ENCODE results near the gene VPS16.

Gene VPS16

GRCh38 chr20:2909953-2910352 lies 69.4 kb downstream of the VPS16 start:
- Histone ChIP-seq H3K27ac (no peak overlapping the region), H3K4me1 (ENCODE audit: control insufficient read depth in 1 of 2, insufficient read depth in 1 of 2, low read depth in 1 of 2, low read length in 1 of 2) (no peaks in the 10 kb centered on the region), H3K36me3 (no peaks in the 10 kb centered on the region), H3K27me3 (no peaks in the 10 kb centered on the region), H3K9me3 (no peaks in the 10 kb centered on the region), H3K4me3 (ENCODE audit: low read depth in 1 of 2, low read length in 1 of 2) (no peak overlapping the region)
- TF ChIP-seq CTCF (IDR thresholded peaks at IDR 0.05): no peak

DNA sequence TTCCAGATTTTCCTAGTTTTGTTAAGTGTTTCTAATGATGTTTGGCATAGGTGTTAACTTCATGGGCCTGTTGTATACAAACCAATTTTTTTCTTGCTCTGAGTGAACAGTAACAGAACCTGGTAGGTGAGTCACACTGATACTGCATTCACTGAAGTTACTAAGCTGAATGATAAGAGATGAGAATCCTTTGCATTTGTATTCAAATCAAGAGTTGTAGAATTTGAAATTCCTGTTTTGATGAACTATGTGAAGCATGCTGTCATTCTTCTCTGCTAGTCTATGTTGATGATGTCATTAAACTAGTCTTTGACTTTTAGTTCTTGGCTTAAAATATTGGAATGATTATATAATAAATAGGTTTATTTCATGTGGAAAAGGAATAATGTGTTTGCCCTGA lies 70.7 kb downstream of the VPS16 start:
- Histone ChIP-seq H3K27me3 (no peaks in the 10 kb centered on the region), H3K36me3 (no peaks in the 10 kb centered on the region), H3K4me3 (ENCODE audit: low read depth in 1 of 2, low read length in 1 of 2) (no peak overlapping the region), H3K27ac (no peak overlapping the region), H3K4me1 (ENCODE audit: control insufficient read depth in 1 of 2, insufficient read depth in 1 of 2, low read depth in 1 of 2, low read length in 1 of 2) (peaks cover 3 to 6% of the 10 kb centered on the region in 2 experiments), H3K9me3 (no peaks in the 10 kb centered on the region)
- TF ChIP-seq CTCF (IDR thresholded peaks at IDR 0.05): no peak

DNA sequence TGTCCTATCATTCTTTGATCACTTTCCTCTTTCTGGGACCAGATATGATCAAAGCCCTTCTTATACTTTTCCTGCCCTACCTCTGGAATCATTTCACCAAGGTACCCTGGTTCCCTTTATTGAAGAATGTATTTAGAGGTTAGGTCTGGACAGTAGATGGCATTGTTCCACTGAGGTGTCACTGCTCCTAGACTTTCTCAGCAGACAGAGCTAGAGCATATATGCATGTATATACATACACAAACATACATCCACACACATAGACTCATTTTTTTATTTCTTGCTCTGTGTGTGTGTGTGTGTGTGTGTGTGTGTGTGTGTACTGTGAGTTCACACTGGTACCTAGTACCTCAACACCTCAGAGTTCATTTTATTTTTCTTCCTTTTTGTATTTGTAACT lies 73.6 kb downstream of the VPS16 start:
- no peaks in the 10 kb centered on the region for H3K9me3 ChIP-seq
- H3K36me3 ChIP-seq: no peaks in the 10 kb centered on the region
- TF ChIP-seq CTCF (IDR thresholded peaks at IDR 0.05): no peak
- H3K27me3 ChIP-seq: no peaks in the 10 kb centered on the region
- H3K4me3 ChIP-seq (ENCODE audit: low read depth in 1 of 2, low read length in 1 of 2): no peak overlapping the region
- H3K27ac ChIP-seq: no peak overlapping the region
- peaks cover 27 to 32% of the 10 kb centered on the region in 2 experiments for H3K4me1 ChIP-seq (ENCODE audit: control insufficient read depth in 1 of 2, insufficient read depth in 1 of 2, low read depth in 1 of 2, low read length in 1 of 2)

Data from neutrophil (primary cell).